HEK293 (cell line): ENCODE measurements around the gene PSTK.
A peak's percentile ranks its signal among the peaks of the same experiment; 100 is the strongest.

Experiments
- CTCF ChIA-PET: fragments of 350-600 bp; formaldehyde crosslinking; extraction: SDS; loops from one replicate; lab custom pipeline; 2021; ENCODE audit warnings: antibody characterized with exemption; lab: Yijun Ruan, JAX
- POLR2A ChIA-PET: fragments of 300-600 bp; formaldehyde crosslinking; extraction: SDS; loops from one replicate; lab custom pipeline; 2020; ENCODE audit warnings: antibody characterized with exemption, inconsistent platforms; lab: Yijun Ruan, JAX
- H3K27ac ChIP-seq: fragments of 200-500 bp; sonication (Bioruptor generic); 2 replicates; pipeline ENCODE4 v1.5.1; 2014; ENCODE audit warnings: low read depth, low read length, control low read depth, inconsistent platforms; ENCODE audit errors: extremely low read depth
- H3K36me3 ChIP-seq, 2 experiments: fragments of 200-500 bp in 1 of 2; sonication (Bioruptor generic) in 1 of 2; 1 replicate in 1 of 2; 2 replicates in 1 of 2; pipeline ENCODE4 v1.5.1; 2014 to 2017; ENCODE audit warnings: inconsistent platforms in 2 of 2, low read length in 2 of 2; ENCODE audit not compliant: control insufficient read depth in 2 of 2, insufficient read depth in 1 of 2
- H3K4me1 ChIP-seq: fragments of 200-500 bp; sonication (Bioruptor generic); 2 replicates; pipeline ENCODE4 v1.5.1; 2014; ENCODE audit warnings: mild to moderate bottlenecking, low read length, inconsistent platforms; ENCODE audit not compliant: control insufficient read depth, insufficient read depth
- H3K4me3 ChIP-seq: 2 replicates; pipeline ENCODE4 v1.5.1; 2011; ENCODE audit warnings: low read depth, mild to moderate bottlenecking, control low read depth, low read length, moderate library complexity
- H3K9me3 ChIP-seq: fragments of 200-500 bp; sonication (Bioruptor generic); 2 replicates; pipeline ENCODE4 v1.5.1; 2014; ENCODE audit warnings: low read depth, low read length, inconsistent platforms; ENCODE audit not compliant: control insufficient read depth, insufficient read depth
- KLF16 ChIP-seq: fragments of 450-650 bp; formaldehyde crosslinking; IDR thresholded peaks from 2 replicates; pipeline ENCODE4 v1.5.1; 2017; ENCODE audit warnings: missing biosample characterization, missing genetic modification characterization
- KLF17 ChIP-seq: fragments of 450-650 bp; formaldehyde crosslinking; IDR thresholded peaks from 2 replicates; pipeline ENCODE4 v1.5.1; 2016; ENCODE audit warnings: missing biosample characterization, missing genetic modification characterization
- PRDM10 ChIP-seq: fragments of 450-650 bp; formaldehyde crosslinking; IDR thresholded peaks from 2 replicates; pipeline ENCODE4 v1.5.1; 2016; ENCODE audit warnings: missing biosample characterization, missing genetic modification characterization
- PRDM6 ChIP-seq: fragments of 450-650 bp; formaldehyde crosslinking; IDR thresholded peaks from 2 replicates; pipeline ENCODE4 v1.5.1; 2017; ENCODE audit warnings: missing biosample characterization, missing genetic modification characterization
- REST ChIP-seq: fragments of 450-650 bp; formaldehyde crosslinking; IDR thresholded peaks from 2 replicates; pipeline ENCODE4 v1.5.1; 2016; ENCODE audit warnings: missing biosample characterization, missing genetic modification characterization
- SP7 ChIP-seq: fragments of 450-650 bp; formaldehyde crosslinking; IDR thresholded peaks from 2 replicates; pipeline ENCODE4 v1.5.1; 2016; ENCODE audit warnings: missing biosample characterization, missing genetic modification characterization
- WT1 ChIP-seq: fragments of 450-650 bp; formaldehyde crosslinking; IDR thresholded peaks from 2 replicates; pipeline ENCODE4 v1.5.1; 2016; ENCODE audit warnings: missing biosample characterization, missing genetic modification characterization
- ZBTB17 ChIP-seq: fragments of 450-650 bp; formaldehyde crosslinking; IDR thresholded peaks from 2 replicates; pipeline ENCODE4 v1.5.1; 2016; ENCODE audit warnings: missing biosample characterization, missing genetic modification characterization
- ZNF335 ChIP-seq: fragments of 450-650 bp; formaldehyde crosslinking; conservative IDR thresholded peaks from 2 replicates; pipeline ENCODE4 v1.5.1; 2016; ENCODE audit warnings: missing biosample characterization, missing genetic modification characterization
- ZNF362 ChIP-seq: fragments of 450-650 bp; formaldehyde crosslinking; IDR thresholded peaks from 2 replicates; pipeline ENCODE4 v1.5.1; 2016; ENCODE audit warnings: missing biosample characterization, missing genetic modification characterization
- ZNF366 ChIP-seq: fragments of 450-650 bp; formaldehyde crosslinking; conservative IDR thresholded peaks from 2 replicates; pipeline ENCODE4 v1.5.1; 2016; ENCODE audit warnings: missing biosample characterization, missing genetic modification characterization
- ZNF585B ChIP-seq: fragments of 450-650 bp; formaldehyde crosslinking; IDR thresholded peaks from 2 replicates; pipeline ENCODE4 v1.5.1; 2016; ENCODE audit warnings: missing biosample characterization, missing genetic modification characterization
- ZNF600 ChIP-seq: fragments of 450-650 bp; formaldehyde crosslinking; IDR thresholded peaks from 2 replicates; pipeline ENCODE4 v1.5.1; 2016; ENCODE audit warnings: missing biosample characterization, missing genetic modification characterization
- ZNF76 ChIP-seq: fragments of 450-650 bp; formaldehyde crosslinking; IDR thresholded peaks from 2 replicates; pipeline ENCODE4; 2016; ENCODE audit warnings: low read depth, missing biosample characterization, missing genetic modification characterization, borderline replicate concordance
- ZNF777 ChIP-seq: fragments of 450-650 bp; formaldehyde crosslinking; IDR thresholded peaks from 2 replicates; pipeline ENCODE4 v1.5.1; 2017; ENCODE audit warnings: missing biosample characterization, missing genetic modification characterization, borderline replicate concordance
- ZSCAN5A ChIP-seq: fragments of 450-650 bp; formaldehyde crosslinking; IDR thresholded peaks from 2 replicates; pipeline ENCODE4 v1.5.1; 2016; ENCODE audit warnings: missing biosample characterization, missing genetic modification characterization

Gene PSTK

GRCh38 chr10:123007558-123008354 lies 27.6 kb downstream of the PSTK start:
- Histone ChIP-seq H3K36me3 (peaks cover 0 to 4% of the 10 kb centered on the region in 2 experiments; a peak in 2 of 3 replicates), H3K4me1 (peaks cover 23% of the 10 kb centered on the region), H3K27ac (peak overlapping the region; percentile 79), H3K4me3 (peak overlapping the region; percentile 100), H3K9me3 (no peaks in the 10 kb centered on the region)
- ChIA-PET CTCF (interaction anchor here (0.5 to 3.4 kb wide), 6 partner anchors 10 to 956 kb away, joined by 3 to 14 read pairs (median 3); no protein-coding TSS in a partner anchor), POLR2A (interaction anchor here (1.2 to 2.0 kb wide), 5 partner anchors 10 to 146 kb away, joined by 3 to 9 read pairs (median 6); partner anchors contain the start of genes BUB3, C10orf88 and PSTK)
- TF ChIP-seq ZNF366 (tag by site-specific recombination): peak; percentile 22; the same call in 1 of the 2 replicates
- no peak for TF ChIP-seq REST (tag by site-specific recombination)
- TF ChIP-seq ZNF335 (tag by site-specific recombination): peak; percentile 73
- peak; percentile 29; the same call in 1 of the 2 replicates for TF ChIP-seq ZNF600 (tag by site-specific recombination)
- 0 out of 2 replicates have a peak, but pooled peaks have one; percentile 16 for TF ChIP-seq SP7 (tag by site-specific recombination)
- TF ChIP-seq PRDM6 (tag by site-specific recombination): peak; percentile 74
- peak; percentile 65 for TF ChIP-seq ZBTB17 (tag by site-specific recombination)
- TF ChIP-seq KLF16 (tag by site-specific recombination): no peak

GRCh38 chr10:123008355-123009104 lies 28.3 kb downstream of the PSTK start, which contains the start of the genes ACADSB and IKZF5:
TSS of gene ACADSB (plus strand) at chr10:123009006. CDS start at chr10:123009030, 24 bp downstream.
TSS of gene IKZF5 (minus strand) at chr10:123008795. CDS start at chr10:122998625, 10,170 bp downstream.
- ChIA-PET POLR2A (interaction anchor here (0.6 to 2.0 kb wide), 6 partner anchors 11 to 1069 kb away, joined by 3 to 9 read pairs (median 4); partner anchors contain the start of genes BUB3, C10orf88 and PSTK), CTCF (interaction anchor here (1.2 to 3.4 kb wide), 3 partner anchors 11 to 35 kb away, joined by 3 to 14 read pairs (median 3); no protein-coding TSS in a partner anchor)
- H3K36me3 ChIP-seq: peaks cover 0 to 5% of the 10 kb centered on the region in 2 experiments; a peak in 2 of 3 replicates
- no peaks in the 10 kb centered on the region for H3K9me3 ChIP-seq
- peaks cover 23% of the 10 kb centered on the region for H3K4me1 ChIP-seq
- peak within 1 kb of the TSS; percentile 79 for H3K27ac ChIP-seq
- peak within 1 kb of the TSS; percentile 100 for H3K4me3 ChIP-seq
- no peak; the same call in 1 of the 2 replicates for TF ChIP-seq ZSCAN5A (tag by site-specific recombination)
- no peak for TF ChIP-seq ZNF362
- peak; percentile 71 for TF ChIP-seq WT1
- peak; percentile 77 for TF ChIP-seq KLF17
- peak; percentile 88; the same call in 1 of the 2 replicates for TF ChIP-seq ZNF777 (tag by site-specific recombination)
- no peak for TF ChIP-seq PRDM10 (tag by site-specific recombination)
- TF ChIP-seq ZNF585B: no peak
- TF ChIP-seq ZNF76 (tag by site-specific recombination): peak; percentile 63
